CD4-positive, alpha-beta T cell (primary cell): ENCODE measurements around the gene PCDHGB1. TPM values are rescaled to one million over a fixed set of nuclear protein-coding genes. Genes with fewer than 3 reads are reported as not detected.

Source experiments
- ATAC-seq: fragments of 200-7000 bp; cut with Tn5 transposase; one replicate; pipeline ENCODE4 v1.10.0; 2022; ENCODE audit warnings: mild to moderate bottlenecking; ENCODE audit not compliant: poor library complexity
- CTCF ChIA-PET: fragments of 350-600 bp; sonication (Branson Sonifier 250); formaldehyde crosslinking; loops from one replicate; lab custom pipeline; 2021; ENCODE audit warnings: antibody characterized with exemption, inconsistent platforms; lab: Charles Lee
- POLR2A ChIA-PET: fragments of 350-600 bp; sonication (Branson Sonifier 250); formaldehyde crosslinking; loops from one replicate; lab custom pipeline; 2021; ENCODE audit warnings: antibody characterized with exemption, inconsistent platforms; lab: Charles Lee
- DNase-seq, 14 experiments: peaks; one replicate each; pipeline ENCODE4 v3.0.0-alpha.2; 2013 to 2020; ENCODE audit warnings: mixed read lengths in 2 of 14
- H3K27ac ChIP-seq, 2 donors: one replicate each; pipeline versions ENCODE4 v1.5.1 to v1.7.0; 2013; ENCODE audit warnings: low read length in 2 of 2, low read depth in 1 of 2, mild to moderate bottlenecking in 1 of 2
- H3K27me3 ChIP-seq, 2 experiments: 1 replicate in 1 of 2; 2 replicates in 1 of 2; pipeline versions ENCODE4 v1.6.1 to v1.7.0; 2013; ENCODE audit warnings: low read length in 2 of 2, control low read depth in 1 of 2, mild to moderate bottlenecking in 1 of 2, moderate library complexity in 1 of 2; ENCODE audit not compliant: insufficient read depth in 2 of 2, control insufficient read depth in 1 of 2
- H3K36me3 ChIP-seq: one replicate; pipeline ENCODE4 v1.6.1; 2013; ENCODE audit warnings: low read length, control low read depth; ENCODE audit not compliant: insufficient read depth
- H3K4me1 ChIP-seq: one replicate; pipeline ENCODE4 v1.6.1; 2013; ENCODE audit warnings: low read length, control low read depth; ENCODE audit not compliant: insufficient read depth
- H3K4me3 ChIP-seq: one replicate; pipeline ENCODE4 v1.5.1; 2013; ENCODE audit warnings: mild to moderate bottlenecking, low read length, moderate library complexity
- H3K9me3 ChIP-seq, 2 experiments: 1 replicate in 1 of 2; 2 replicates in 1 of 2; pipeline versions ENCODE4 v1.6.1 to v1.7.0; 2013; ENCODE audit warnings: low read length in 2 of 2, mild to moderate bottlenecking in 2 of 2, control low read depth in 1 of 2, moderate library complexity in 1 of 2; ENCODE audit not compliant: control insufficient read depth in 1 of 2, insufficient read depth in 1 of 2
- H3K27ac Mint-ChIP-seq: one replicate; pipeline ENCODE4 v1.8.0; 2020; ENCODE audit warnings: mixed read lengths
- H3K27me3 Mint-ChIP-seq: one replicate; pipeline ENCODE4 v1.8.0; 2021; ENCODE audit warnings: mixed read lengths
- H3K36me3 Mint-ChIP-seq: one replicate; pipeline ENCODE4 v1.8.0; 2021; ENCODE audit warnings: low read depth, mixed read lengths
- H3K4me1 Mint-ChIP-seq: one replicate; pipeline ENCODE4 v1.8.0; 2021; ENCODE audit warnings: low read depth, mixed read lengths
- H3K4me3 Mint-ChIP-seq: one replicate; pipeline ENCODE4 v1.8.0; 2020; ENCODE audit warnings: mild to moderate bottlenecking, mixed read lengths
- H3K9me3 Mint-ChIP-seq: one replicate; pipeline ENCODE4 v1.8.0; 2020; ENCODE audit warnings: mixed read lengths
- intact Hi-C, 2 experiments: fragments of 100-400 bp; cut with DNase I in 1 of 2; cut with micrococcal nuclease in 1 of 2; formaldehyde crosslinking; loops; one replicate each; pipeline versions ENCODE4 v1.15.1 to v1.9.0; 2023 to 2025; cut with DNase I, micrococcal nuclease
- total RNA-seq, 174 experiments: library from RNA in 2 of 174; stranded (reverse) in 2 of 174; gene quantifications; one replicate each; pipeline ENCODE4 v1.2.3 and lab custom pipeline; 2021 to 2026
- TF ChIP-seq, protein P1 (sequence below): fragments of 200-600 bp; IDR thresholded peaks from one replicate; pipeline ENCODE4 v1.8.0; 2022; ENCODE audit warnings: antibody characterized with exemption, mild to moderate bottlenecking

Gene PCDHGB1
- total RNA-seq, 2 experiments from 2014 or later = 0.05 TPM; not detected in 1

DNA sequence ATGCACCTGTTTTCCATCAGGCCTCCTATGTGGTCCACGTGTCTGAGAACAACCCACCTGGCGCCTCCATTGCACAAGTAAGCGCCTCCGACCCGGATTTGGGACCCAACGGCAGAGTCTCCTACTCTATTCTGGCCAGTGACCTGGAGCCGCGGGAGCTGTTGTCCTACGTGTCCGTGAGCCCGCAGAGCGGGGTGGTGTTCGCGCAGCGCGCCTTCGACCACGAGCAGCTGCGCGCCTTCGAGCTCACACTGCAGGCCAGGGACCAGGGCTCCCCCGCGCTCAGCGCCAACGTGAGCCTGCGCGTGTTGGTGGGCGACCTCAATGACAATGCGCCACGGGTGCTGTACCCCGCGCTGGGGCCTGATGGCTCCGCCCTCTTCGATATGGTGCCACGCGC, 1.7 kb downstream of the PCDHGB1 start:
- Histone ChIP-seq H3K27me3 (peaks cover 56 to 80% of the 10 kb centered on the region in 2 experiments), H3K36me3 (no peaks in the 10 kb centered on the region), H3K9me3 (peaks cover 29 to 47% of the 10 kb centered on the region in 2 experiments), H3K4me3 (no peak overlapping the region), H3K4me1 (peaks cover 8% of the 10 kb centered on the region), H3K27ac (no peak overlapping the region)
- ChIA-PET CTCF (no interaction called here), POLR2A (no interaction called here)
- TF ChIP-seq, protein P1, sequence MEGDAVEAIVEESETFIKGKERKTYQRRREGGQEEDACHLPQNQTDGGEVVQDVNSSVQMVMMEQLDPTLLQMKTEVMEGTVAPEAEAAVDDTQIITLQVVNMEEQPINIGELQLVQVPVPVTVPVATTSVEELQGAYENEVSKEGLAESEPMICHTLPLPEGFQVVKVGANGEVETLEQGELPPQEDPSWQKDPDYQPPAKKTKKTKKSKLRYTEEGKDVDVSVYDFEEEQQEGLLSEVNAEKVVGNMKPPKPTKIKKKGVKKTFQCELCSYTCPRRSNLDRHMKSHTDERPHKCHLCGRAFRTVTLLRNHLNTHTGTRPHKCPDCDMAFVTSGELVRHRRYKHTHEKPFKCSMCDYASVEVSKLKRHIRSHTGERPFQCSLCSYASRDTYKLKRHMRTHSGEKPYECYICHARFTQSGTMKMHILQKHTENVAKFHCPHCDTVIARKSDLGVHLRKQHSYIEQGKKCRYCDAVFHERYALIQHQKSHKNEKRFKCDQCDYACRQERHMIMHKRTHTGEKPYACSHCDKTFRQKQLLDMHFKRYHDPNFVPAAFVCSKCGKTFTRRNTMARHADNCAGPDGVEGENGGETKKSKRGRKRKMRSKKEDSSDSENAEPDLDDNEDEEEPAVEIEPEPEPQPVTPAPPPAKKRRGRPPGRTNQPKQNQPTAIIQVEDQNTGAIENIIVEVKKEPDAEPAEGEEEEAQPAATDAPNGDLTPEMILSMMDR = no peak
- Mint-ChIP-seq H3K9me3 (peaks cover 13% of the 10 kb centered on the region), H3K36me3 (peaks cover 29% of the 10 kb centered on the region), H3K4me1 (no peaks in the 10 kb centered on the region), H3K27ac (no peak overlapping the region), H3K4me3 (no peak overlapping the region), H3K27me3 (peaks cover 95% of the 10 kb centered on the region)
- intact Hi-C loops = no loop called here
- no peak for DNase-seq
- no peak for ATAC-seq

DNA sequence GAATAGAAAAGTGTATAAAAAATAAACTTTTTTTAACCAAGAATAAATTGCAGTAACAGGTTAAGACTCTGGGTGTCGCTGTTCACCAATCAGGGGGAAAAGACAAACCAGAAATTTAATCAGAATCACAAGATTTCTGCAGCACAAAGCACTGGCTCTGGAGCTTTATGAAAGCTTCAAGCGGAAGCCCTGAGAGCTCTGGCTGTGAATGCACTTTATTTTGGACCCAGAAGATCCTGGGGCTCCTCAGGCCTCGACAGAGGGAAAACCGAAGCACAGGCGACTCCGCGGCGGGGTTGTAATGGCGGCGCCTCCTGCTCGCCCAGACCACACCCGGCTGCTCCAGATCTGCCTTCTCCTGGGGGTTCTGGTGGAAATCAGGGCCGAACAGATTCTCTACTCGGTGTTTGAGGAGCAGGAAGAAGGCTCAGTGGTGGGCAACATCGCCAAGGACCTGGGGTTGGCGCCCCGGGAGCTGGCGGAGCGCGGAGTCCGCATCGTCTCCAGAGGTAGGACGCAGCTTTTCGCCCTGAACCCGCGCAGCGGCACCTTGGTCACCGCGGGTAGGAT, 5.1 kb downstream of the PCDHGB1 start, which contains the start of gene PCDHGA4:
TSS of gene PCDHGA4 (plus strand) at position 122 of the 570 bp plus-strand sequence. CDS start at position 209, 87 bp downstream.
- peaks cover 10% of the 10 kb centered on the region for H3K4me1 ChIP-seq
- peak in 2 of 14 experiments; percentile 14 to 19 for DNase-seq
- peaks cover 14% of the 10 kb centered on the region for H3K9me3 Mint-ChIP-seq
- peaks cover 93% of the 10 kb centered on the region for H3K27me3 Mint-ChIP-seq
- peaks cover 48 to 84% of the 10 kb centered on the region in 2 experiments for H3K27me3 ChIP-seq
- intact Hi-C loops = no loop called here
- peaks cover 23% of the 10 kb centered on the region for H3K36me3 Mint-ChIP-seq
- no peak within 1 kb of the TSS for H3K27ac Mint-ChIP-seq
- no peak within 1 kb of the TSS for H3K4me3 Mint-ChIP-seq
- H3K4me3 ChIP-seq = peak within 1 kb of the TSS; percentile 15
- no peak for ATAC-seq
- ChIA-PET POLR2A (interaction anchor here (1.3 kb wide), 1 partner anchor 35 kb away, joined by 3 read pairs; the partner anchor contains the start of gene TAF7), CTCF (interaction anchor here (1.3 kb wide), 1 partner anchor 209 kb away, joined by 3 read pairs; no protein-coding TSS in a partner anchor)
- no peaks in the 10 kb centered on the region for H3K36me3 ChIP-seq
- H3K9me3 ChIP-seq = peaks cover 27 to 48% of the 10 kb centered on the region in 2 experiments
- peaks cover 3% of the 10 kb centered on the region for H3K4me1 Mint-ChIP-seq
- no peak within 1 kb of the TSS for H3K27ac ChIP-seq
- TF ChIP-seq, protein P1 = no peak

DNA sequence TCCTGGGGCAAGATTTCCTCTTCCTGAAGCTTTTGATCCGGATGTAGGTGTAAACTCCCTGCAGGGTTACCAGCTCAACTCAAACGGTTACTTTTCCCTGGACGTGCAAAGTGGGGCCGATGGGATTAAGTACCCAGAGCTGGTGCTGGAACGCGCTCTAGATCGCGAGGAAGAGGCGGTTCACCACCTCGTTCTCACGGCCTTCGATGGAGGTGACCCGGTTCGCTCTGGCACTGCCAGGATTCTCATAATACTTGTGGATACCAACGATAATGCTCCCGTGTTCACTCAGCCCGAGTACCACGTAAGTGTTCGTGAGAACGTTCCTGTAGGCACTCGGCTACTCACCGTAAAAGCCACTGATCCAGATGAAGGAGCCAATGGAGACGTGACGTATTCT, 5.7 kb downstream of the PCDHGB1 start:
- H3K27me3 Mint-ChIP-seq = peaks cover 93% of the 10 kb centered on the region
- peaks cover 23% of the 10 kb centered on the region for H3K36me3 Mint-ChIP-seq
- Histone ChIP-seq H3K27ac (no peak overlapping the region), H3K36me3 (no peaks in the 10 kb centered on the region), H3K27me3 (peaks cover 48 to 84% of the 10 kb centered on the region in 2 experiments), H3K4me1 (peaks cover 9% of the 10 kb centered on the region), H3K4me3 (no peak overlapping the region), H3K9me3 (peaks cover 27 to 48% of the 10 kb centered on the region in 2 experiments)
- ATAC-seq (no peak), DNase-seq (no peak)
- TF ChIP-seq, protein P1 = no peak
- ChIA-PET POLR2A (no interaction called here), CTCF (interaction anchor here (1.3 kb wide), 1 partner anchor 208 kb away, joined by 3 read pairs; no protein-coding TSS in a partner anchor)
- H3K4me1 Mint-ChIP-seq = peaks cover 6% of the 10 kb centered on the region
- no peak overlapping the region for H3K27ac Mint-ChIP-seq
- no peak overlapping the region for H3K4me3 Mint-ChIP-seq
- peaks cover 15% of the 10 kb centered on the region for H3K9me3 Mint-ChIP-seq
- intact Hi-C loops = no loop called here
